HEK293 (cell line): ENCODE results near the gene SPTBN5.

Experiments used
- CTCF ChIP-seq: fragments of 450-650 bp; formaldehyde crosslinking; IDR thresholded peaks from 2 replicates; pipeline ENCODE4 v1.5.1; 2016; ENCODE audit warnings: missing biosample characterization, missing genetic modification characterization
- REST ChIP-seq: fragments of 450-650 bp; formaldehyde crosslinking; IDR thresholded peaks from 2 replicates; pipeline ENCODE4 v1.5.1; 2016; ENCODE audit warnings: missing biosample characterization, missing genetic modification characterization
- SP7 ChIP-seq: fragments of 450-650 bp; formaldehyde crosslinking; IDR thresholded peaks from 2 replicates; pipeline ENCODE4 v1.5.1; 2016; ENCODE audit warnings: missing biosample characterization, missing genetic modification characterization
- ZBTB26 ChIP-seq: fragments of 450-650 bp; formaldehyde crosslinking; optimal IDR thresholded peaks from 2 replicates; pipeline ENCODE3; 2016; ENCODE audit warnings: missing biosample characterization, mild to moderate bottlenecking, missing genetic modification characterization
- ZBTB6 ChIP-seq: fragments of 450-650 bp; formaldehyde crosslinking; IDR thresholded peaks from 2 replicates; pipeline ENCODE4 v1.5.1; 2017; ENCODE audit warnings: missing biosample characterization, missing genetic modification characterization
- ZFP41 ChIP-seq: fragments of 450-650 bp; formaldehyde crosslinking; IDR thresholded peaks from 2 replicates; pipeline ENCODE4 v1.5.1; 2016; ENCODE audit warnings: missing biosample characterization, missing genetic modification characterization, borderline replicate concordance
- ZNF274 ChIP-seq, 2 experiments: fragments of 200-500 bp in 1 of 2; fragments of 450-650 bp in 1 of 2; sonication (Bioruptor generic) in 1 of 2; formaldehyde crosslinking in 1 of 2; IDR thresholded peaks; 2 replicates each; pipeline versions ENCODE4 v1.5.1 to v1.6.1; 2014 to 2016; ENCODE audit warnings: borderline replicate concordance in 1 of 2, inconsistent platforms in 1 of 2, low read length in 1 of 2, missing biosample characterization in 1 of 2, missing genetic modification characterization in 1 of 2
- ZNF391 ChIP-seq: fragments of 450-650 bp; formaldehyde crosslinking; IDR thresholded peaks from 2 replicates; pipeline ENCODE4 v1.5.1; 2016; ENCODE audit warnings: low read depth, missing biosample characterization, missing genetic modification characterization, borderline replicate concordance
- ZNF561 ChIP-seq: fragments of 450-650 bp; IDR thresholded peaks from 2 replicates; pipeline ENCODE4 v1.5.1; 2018; ENCODE audit warnings: missing biosample characterization, missing genetic modification characterization, borderline replicate concordance
- ZNF785 ChIP-seq: fragments of 450-650 bp; formaldehyde crosslinking; IDR thresholded peaks from 2 replicates; pipeline ENCODE4 v1.5.1; 2016; ENCODE audit warnings: missing biosample characterization, missing genetic modification characterization

- TF ChIP-seq REST = no peak
- no peak for TF ChIP-seq CTCF (tag by site-specific recombination)
- no peak for TF ChIP-seq ZBTB26 (tag by site-specific recombination)
- no peak for TF ChIP-seq ZNF391 (tag by site-specific recombination)
- TF ChIP-seq ZNF561 (tag by site-specific recombination) = no peak
- no peak for TF ChIP-seq SP7
- no peak for TF ChIP-seq ZBTB6
- no peak for TF ChIP-seq ZNF785 (tag by site-specific recombination)
- no peak for TF ChIP-seq ZNF274 (IDR thresholded peaks at IDR 0.05; ENCODE audit: low read length)
- no peak for TF ChIP-seq ZNF274 (tag by site-specific recombination; IDR thresholded peaks at IDR 0.05; ENCODE audit: borderline replicate concordance)
- TF ChIP-seq ZFP41 (tag by site-specific recombination) = no peak
Measured at GRCh38 chr15:41804916-41805666, 88.8 kb downstream of the SPTBN5 start.
